ENCODE results near the gene ASIC2. TPM values are rescaled to one million over a fixed set of nuclear protein-coding genes. Genes with fewer than 3 reads are reported as not detected.

ASIC2 gene
- total RNA-seq, 2 experiments from 2014 or later: not detected

DNA sequence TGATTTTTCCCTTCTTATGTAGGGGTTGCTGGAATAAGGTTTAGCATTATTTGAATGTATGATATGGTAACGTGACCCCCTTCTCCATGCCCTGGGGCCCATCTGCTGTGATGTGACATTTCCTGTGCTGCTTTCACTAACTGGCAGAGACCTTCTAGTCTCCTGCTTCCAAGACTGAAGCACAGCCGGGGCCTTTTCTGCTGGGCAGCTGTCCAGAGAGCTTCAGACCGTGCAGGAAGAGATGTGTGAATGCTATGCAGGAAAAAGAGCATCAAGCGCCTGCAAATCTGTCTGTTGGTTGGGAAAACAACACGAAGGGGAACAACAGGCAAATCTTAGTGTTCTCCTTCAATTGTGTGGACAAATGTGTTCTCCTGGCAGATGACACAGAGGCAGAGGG, 173.0 kb downstream of the ASIC2 start:
- H3K27ac ChIP-seq (ENCODE audit: low read depth in 1 of 2, low read length in 2 of 2): no peak overlapping the region
- intact Hi-C loops (cut with DNase I, micrococcal nuclease): no loop called here
- POLR2A ChIA-PET: no interaction called here

DNA sequence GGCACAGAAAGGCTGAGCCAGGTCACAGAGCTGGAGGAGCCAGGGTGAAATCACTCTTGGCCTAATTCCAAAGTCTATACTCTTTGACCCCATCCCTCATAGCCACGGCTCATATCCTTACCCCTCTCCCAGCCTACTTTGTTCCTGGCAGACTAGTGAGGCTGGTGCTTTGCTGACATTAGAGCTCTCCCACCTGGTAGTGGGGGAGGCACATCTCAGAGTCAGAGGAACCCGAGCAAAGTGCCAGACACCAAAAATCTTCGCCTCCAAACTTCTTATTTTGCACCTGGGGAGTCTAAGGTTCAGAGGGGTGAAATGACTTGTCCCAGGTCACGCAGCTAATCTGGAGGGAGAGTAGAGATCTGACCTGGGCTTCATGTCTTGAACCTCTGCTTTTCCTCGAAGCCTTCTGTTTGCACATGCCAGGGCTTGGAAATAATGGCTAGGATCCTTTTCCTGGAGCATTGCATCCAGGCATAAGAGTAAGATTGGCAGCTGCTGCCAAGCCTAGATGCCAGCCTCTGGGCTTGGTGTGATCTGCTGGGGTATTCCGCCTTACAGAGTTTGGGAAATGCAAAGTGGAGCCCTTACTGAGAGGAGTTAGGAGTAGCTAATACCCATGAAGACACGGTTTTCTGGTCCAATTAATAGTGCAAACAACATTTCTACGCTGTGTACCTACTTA, 174.6 kb downstream of the ASIC2 start:
- Mint-ChIP-seq H3K9me3 (no peaks in the 10 kb centered on the region), H3K27me3 (peaks cover 19% of the 10 kb centered on the region), H3K27ac (no peak overlapping the region), H3K36me3 (ENCODE audit: low read depth) (no peaks in the 10 kb centered on the region), H3K4me3 (no peak overlapping the region), H3K4me1 (ENCODE audit: low read depth) (no peaks in the 10 kb centered on the region)
- ATAC-seq (ENCODE audit: poor library complexity) (no peak), DNase-seq (no peak)
- ChIA-PET POLR2A (no interaction called here), CTCF (no interaction called here)
- no peak overlapping the region for H3K27ac ChIP-seq (ENCODE audit: low read depth in 1 of 2, low read length in 2 of 2)
- no peaks in the 10 kb centered on the region for H3K36me3 ChIP-seq (ENCODE audit: insufficient read depth, low read length)
- TF ChIP-seq, protein P1, sequence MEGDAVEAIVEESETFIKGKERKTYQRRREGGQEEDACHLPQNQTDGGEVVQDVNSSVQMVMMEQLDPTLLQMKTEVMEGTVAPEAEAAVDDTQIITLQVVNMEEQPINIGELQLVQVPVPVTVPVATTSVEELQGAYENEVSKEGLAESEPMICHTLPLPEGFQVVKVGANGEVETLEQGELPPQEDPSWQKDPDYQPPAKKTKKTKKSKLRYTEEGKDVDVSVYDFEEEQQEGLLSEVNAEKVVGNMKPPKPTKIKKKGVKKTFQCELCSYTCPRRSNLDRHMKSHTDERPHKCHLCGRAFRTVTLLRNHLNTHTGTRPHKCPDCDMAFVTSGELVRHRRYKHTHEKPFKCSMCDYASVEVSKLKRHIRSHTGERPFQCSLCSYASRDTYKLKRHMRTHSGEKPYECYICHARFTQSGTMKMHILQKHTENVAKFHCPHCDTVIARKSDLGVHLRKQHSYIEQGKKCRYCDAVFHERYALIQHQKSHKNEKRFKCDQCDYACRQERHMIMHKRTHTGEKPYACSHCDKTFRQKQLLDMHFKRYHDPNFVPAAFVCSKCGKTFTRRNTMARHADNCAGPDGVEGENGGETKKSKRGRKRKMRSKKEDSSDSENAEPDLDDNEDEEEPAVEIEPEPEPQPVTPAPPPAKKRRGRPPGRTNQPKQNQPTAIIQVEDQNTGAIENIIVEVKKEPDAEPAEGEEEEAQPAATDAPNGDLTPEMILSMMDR (IDR thresholded peaks at IDR 0.05): no peak
- H3K27me3 ChIP-seq (ENCODE audit: control insufficient read depth in 1 of 2, insufficient read depth in 2 of 2, low read length in 2 of 2): peaks cover 3 to 5% of the 10 kb centered on the region in 2 experiments
- H3K4me3 ChIP-seq (ENCODE audit: low read length): no peak overlapping the region
- no peaks in the 10 kb centered on the region for H3K9me3 ChIP-seq (ENCODE audit: control insufficient read depth in 1 of 2, insufficient read depth in 1 of 2, low read length in 2 of 2)
- intact Hi-C loops (cut with DNase I, micrococcal nuclease): no loop called here
- no peaks in the 10 kb centered on the region for H3K4me1 ChIP-seq (ENCODE audit: insufficient read depth, low read length)

More for the DNA sequence above, 173.0 kb downstream of the ASIC2 start:
- Histone ChIP-seq H3K4me1 (ENCODE audit: insufficient read depth, low read length) (no peaks in the 10 kb centered on the region), H3K36me3 (ENCODE audit: insufficient read depth, low read length) (no peaks in the 10 kb centered on the region), H3K9me3 (ENCODE audit: control insufficient read depth in 1 of 2, insufficient read depth in 1 of 2, low read length in 2 of 2) (no peaks in the 10 kb centered on the region), H3K4me3 (ENCODE audit: low read length) (no peak overlapping the region), H3K27me3 (ENCODE audit: control insufficient read depth in 1 of 2, insufficient read depth in 2 of 2, low read length in 2 of 2) (peaks cover 3 to 5% of the 10 kb centered on the region in 2 experiments)
- CTCF ChIA-PET: no interaction called here
- Mint-ChIP-seq H3K9me3 (no peaks in the 10 kb centered on the region), H3K4me1 (ENCODE audit: low read depth) (no peaks in the 10 kb centered on the region), H3K27ac (no peak overlapping the region), H3K4me3 (no peak overlapping the region), H3K36me3 (ENCODE audit: low read depth) (no peaks in the 10 kb centered on the region), H3K27me3 (peaks cover 19% of the 10 kb centered on the region)
- DNase-seq (no peak), ATAC-seq (ENCODE audit: poor library complexity) (no peak)
- TF ChIP-seq, protein P1 (IDR thresholded peaks at IDR 0.05): no peak

DNA sequence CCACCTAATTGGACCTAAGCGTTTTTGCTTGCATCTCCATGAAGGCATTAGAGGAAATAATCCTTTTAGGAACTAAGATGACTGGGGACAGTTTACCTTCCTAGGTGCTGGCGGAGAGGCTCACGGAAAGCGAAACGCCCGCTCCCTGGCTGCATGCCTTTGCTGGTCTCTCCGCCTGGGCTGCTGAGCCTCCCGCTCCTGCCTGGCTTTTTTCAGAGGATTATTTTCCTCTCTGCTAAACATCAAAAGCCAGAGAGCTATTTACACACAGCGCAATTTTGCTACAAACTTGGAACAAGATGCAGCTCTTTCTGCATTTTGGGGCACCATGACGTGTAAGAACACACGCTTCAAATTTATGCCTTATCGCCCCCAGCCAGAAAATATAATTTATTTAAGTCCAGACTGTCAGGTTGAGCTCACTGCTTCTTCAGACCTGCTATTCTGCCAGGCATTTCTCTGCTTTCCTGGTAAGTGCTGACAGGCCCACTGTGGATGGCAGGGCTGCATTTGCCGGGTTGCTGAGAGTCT, 177.0 kb downstream of the ASIC2 start:
- peaks cover 20% of the 10 kb centered on the region for H3K27me3 Mint-ChIP-seq

More for the DNA sequence above, 177.0 kb downstream of the ASIC2 start:
- Histone ChIP-seq H3K27me3 (ENCODE audit: control insufficient read depth in 1 of 2, insufficient read depth in 2 of 2, low read length in 2 of 2) (peaks cover 0 to 2% of the 10 kb centered on the region in 2 experiments), H3K4me3 (ENCODE audit: low read length) (no peak overlapping the region), H3K36me3 (ENCODE audit: insufficient read depth, low read length) (no peaks in the 10 kb centered on the region), H3K27ac (ENCODE audit: low read depth in 1 of 2, low read length in 2 of 2) (no peak overlapping the region), H3K9me3 (ENCODE audit: control insufficient read depth in 1 of 2, insufficient read depth in 1 of 2, low read length in 2 of 2) (no peaks in the 10 kb centered on the region), H3K4me1 (ENCODE audit: insufficient read depth, low read length) (no peaks in the 10 kb centered on the region)
- TF ChIP-seq, protein P1 (IDR thresholded peaks at IDR 0.05): no peak
- Mint-ChIP-seq H3K27ac (no peak overlapping the region), H3K36me3 (ENCODE audit: low read depth) (no peaks in the 10 kb centered on the region), H3K4me1 (ENCODE audit: low read depth) (no peaks in the 10 kb centered on the region), H3K9me3 (no peaks in the 10 kb centered on the region), H3K4me3 (no peak overlapping the region)
- DNase-seq (no peak), ATAC-seq (ENCODE audit: poor library complexity) (no peak)
- POLR2A ChIA-PET: no interaction called here
- intact Hi-C loops (cut with DNase I, micrococcal nuclease): no loop called here
- CTCF ChIA-PET: no interaction called here

All from CD4-positive, alpha-beta T cell (primary cell).